Cerebellar nuclear complex (tissue), 1 donor: ENCODE measurements around the gene ATG2A.
A peak's percentile ranks its signal among the peaks of the same experiment; 100 is the strongest.

ENCODE experiments used
- DNase-seq, 2 experiments: peaks; one replicate each; lab custom pipeline; 2025; lab: John Stamatoyannopoulos, UW

The ATG2A gene

DNA sequence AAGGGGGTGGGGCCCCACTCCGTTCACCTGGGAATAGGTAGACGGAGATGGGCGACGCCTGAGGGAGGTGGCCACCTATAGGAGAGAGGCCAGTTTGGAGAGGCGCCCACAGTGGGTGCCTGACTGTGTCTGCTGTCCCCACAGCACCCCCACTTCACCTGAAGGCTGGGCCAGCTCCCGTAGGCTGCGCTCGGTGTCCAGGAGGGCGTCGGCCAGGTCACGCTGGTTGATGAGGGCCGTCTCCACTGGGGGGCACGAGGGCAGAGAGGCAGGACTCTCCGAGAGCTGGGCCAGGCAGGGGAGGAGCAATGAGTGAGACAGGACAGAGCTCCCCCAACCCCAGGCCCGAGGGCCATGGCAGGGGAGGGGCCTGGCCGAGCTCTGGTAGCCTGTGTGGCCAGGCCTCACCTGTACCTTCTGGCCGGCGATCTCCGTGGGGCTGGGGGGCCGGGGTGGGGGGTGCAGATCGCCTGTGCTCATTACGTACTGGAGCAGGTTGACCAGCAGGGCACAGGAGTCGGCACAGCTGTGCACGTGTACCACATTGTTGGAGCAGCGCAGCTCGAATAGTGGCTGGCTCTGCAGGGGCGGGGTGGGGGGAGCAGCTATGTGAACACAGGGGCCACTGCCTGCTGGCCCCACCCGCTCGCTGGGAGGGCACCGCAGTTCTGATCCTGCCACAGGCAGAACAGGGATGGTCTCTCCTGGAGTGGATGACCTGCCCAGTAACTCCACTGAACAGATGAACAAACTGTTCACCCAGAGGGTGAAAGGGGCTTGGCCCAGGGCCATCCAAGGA is 14.7 kb downstream of the ATG2A start:
- no peak for DNase-seq

DNA sequence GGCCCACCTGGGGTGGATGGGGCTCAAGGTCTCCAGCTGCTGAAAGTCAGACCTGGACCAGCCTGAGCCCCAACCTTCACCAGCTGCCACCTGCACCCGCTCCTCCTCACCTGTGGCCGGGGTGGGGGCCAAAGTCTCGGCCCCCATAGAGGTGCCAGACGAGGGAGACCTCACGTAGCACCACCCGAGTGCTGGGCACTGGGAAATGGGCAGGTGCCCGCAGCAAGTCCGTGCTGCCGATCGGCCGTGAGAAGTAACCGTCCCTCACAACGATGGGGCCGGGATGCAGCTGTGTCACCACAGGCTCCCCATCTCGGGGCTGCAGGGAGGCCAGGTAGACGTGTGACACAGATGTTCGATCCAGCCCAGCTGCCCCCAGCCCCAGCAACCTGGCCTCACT is 16.2 kb downstream of the ATG2A start:
- DNase-seq: no peak

DNA sequence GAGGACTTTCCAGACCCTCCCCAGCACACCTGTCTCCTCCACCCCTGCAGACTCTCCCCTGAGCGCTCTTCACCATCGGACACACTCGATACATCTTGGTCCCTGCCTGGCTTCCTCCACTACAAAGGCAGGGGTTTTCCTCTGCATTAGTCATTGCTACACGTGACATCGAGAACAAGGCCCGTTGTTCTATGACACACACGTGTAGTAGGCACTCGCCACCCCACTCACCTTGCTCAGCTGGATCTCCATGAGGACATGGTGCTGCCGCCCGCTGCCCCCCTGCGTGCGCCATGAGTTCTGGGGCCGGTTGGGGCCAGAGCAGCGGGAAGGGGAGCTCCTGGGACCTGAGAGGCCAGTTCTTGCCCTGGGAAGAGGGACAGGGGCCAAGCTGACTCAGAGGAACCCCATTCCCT is 16.7 kb downstream of the ATG2A start:
- no peak for DNase-seq

DNA sequence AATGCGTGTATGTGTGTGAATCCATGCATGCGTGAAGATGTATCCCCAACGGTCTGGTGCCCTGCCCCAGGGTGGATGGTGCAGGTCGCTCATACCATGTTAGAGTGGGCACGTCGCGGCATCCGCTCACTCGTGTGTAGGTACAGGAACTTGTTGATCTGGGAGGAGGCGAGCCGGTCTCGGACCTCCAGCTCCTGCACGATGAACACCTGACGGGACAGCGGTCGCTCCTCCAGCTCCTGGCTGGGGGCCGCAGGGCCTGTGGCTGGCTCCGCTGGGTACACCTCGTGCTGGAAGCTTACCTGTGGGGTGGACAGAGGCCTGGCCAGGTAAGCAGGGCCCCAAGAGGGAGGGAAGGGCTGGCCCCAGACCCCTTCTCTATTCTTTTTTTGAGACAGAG is 18.5 kb downstream of the ATG2A start:
- DNase-seq: no peak

DNA sequence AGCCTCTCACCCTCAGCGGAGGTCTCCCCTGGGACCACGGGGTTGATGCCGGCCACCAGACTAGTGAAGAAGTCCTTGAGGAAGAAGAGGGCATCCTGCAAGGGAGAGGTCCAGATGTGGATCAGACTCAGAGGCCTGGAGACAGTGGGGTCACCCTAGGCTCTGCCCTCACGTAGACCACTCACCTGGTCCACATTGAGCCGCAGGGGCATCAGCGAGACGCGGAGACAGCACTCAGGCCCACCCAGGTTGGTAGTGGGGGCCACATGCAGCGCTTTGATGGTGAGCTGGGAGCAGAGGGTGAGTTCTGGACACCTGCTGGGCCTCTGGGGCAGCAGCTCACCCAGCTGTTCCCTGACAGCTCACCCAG is 18.9 kb downstream of the ATG2A start:
- no peak for DNase-seq

DNA sequence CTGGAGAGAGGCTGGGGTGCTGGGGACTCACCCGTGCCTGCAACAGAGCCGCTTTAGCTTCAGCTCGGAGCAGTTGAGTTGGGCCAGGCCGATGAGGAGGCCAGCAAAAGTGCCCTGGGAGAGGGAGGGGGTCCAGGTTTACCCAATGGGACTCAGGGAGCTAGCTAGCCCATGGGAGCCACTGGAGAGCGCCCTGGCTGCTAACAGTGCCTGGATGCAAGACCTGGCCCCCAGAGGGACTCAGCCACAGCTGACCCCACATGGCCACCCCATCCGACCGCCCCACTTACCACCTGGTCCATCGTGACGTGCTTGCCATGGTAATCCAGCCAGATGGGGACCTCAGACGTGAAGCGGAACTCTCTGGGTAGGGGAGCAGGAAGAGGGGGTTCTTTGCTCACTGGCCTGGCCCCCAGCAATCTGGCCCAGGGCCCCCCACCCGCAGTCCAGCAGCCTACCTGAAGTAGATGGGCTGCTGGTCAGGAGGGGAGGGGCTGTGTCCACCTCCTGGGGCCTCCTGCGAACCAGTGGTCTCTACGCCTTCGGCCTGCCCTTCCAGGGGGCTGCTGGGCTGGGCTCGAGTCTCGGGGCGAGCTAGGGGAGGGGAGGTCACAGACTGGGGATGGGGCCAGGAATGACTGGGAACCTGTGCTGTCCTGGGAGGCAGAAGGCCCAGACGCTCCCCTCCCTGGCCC is 19.5 kb downstream of the ATG2A start:
- DNase-seq: no peak

DNA sequence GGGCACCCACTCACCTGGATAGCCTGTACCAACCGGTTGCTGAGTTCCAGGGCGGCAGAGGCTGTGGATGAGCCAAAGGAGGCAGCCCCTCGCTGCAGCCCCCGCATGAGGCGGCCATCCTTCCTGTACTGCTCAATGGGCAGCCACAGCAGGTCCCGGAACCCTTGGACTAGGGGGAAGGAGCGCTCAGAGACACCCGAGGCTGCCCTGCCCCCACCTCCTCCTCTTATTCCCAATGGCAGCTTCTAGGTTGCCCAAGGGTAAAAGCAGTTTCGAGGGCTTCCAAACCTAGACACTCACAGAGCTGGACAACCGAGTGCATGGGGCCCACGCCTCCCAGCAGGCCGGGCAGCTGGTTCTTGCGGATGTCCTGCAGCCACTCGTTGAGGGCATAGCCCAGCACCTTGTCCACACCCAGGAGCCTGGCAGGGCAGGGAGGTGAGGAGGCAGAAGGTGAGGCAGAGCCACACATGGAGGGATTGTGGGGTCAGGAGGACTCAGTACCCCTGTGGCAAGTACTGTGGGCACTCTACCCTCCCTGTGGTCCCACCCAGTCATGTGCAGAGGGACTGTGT is 20.5 kb downstream of the ATG2A start:
- DNase-seq: no peak

DNA sequence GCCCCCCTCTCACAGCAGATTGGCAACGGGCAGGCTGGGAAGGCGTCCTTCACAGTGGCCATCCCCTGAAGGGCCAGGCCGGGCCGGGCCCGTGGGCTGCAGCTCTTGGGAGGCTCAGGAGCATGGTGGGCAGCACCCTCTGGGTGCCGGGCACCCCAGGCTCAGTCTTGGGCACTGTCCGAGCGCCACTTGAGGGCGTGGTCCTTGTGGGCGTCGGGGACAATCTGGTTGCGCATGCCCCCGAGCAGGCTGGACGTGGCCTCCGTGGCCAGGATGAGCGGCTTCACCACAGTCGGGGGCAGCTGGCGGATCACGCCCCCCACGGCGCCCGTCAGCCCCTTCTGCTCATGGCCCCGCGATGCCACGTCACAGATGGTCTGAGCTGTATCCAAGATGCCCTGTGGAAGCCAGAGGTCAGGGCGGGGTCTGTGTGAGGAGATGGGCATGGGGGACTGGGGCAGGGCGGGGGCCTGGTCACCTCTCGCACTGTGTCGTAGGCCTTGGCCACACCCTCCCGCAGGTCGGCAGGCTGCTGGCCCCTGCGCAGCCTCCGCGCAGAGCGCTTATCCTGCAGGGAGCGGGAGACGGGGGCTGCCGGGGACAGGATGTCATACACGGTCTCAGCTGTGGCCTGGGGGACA is 22.1 kb downstream of the ATG2A start:
- DNase-seq: no peak

DNA sequence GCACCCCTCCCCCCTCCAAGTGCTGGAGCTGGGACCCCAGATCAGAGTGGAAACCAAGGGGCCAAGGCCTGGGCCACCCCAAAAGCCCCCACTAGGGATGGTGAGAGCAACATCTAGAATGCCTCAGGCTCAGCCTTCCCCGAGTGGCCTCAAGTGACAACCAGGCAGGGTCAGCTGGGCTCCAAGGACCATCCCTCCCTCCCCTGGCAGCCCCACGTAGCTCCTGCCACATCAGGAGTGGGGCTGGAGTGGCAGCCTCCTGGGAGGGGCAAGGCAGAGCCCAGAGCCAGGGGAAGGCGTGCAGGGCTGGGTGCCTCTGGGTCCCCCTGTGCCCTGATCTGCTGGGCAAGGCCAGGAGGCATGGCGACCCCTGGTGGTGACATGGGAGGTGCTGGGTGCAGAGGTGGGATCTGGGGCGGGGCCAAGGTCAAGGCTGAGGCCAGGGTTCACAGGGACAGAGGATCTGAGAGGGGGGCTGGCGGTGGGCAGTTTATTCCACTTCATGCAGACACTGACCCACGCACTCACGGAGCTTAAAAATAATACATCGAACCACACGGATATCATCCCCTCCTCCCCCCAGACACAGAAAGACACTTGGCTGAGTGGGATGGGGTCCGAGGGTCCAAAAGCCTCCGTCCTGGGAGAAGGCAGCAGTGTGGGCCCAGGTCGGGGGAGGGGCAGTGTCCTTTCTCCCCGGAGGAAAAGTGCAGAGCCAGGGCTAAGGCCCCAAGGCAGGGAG is 22.8 kb downstream of the ATG2A start:
- DNase-seq: no peak

DNA sequence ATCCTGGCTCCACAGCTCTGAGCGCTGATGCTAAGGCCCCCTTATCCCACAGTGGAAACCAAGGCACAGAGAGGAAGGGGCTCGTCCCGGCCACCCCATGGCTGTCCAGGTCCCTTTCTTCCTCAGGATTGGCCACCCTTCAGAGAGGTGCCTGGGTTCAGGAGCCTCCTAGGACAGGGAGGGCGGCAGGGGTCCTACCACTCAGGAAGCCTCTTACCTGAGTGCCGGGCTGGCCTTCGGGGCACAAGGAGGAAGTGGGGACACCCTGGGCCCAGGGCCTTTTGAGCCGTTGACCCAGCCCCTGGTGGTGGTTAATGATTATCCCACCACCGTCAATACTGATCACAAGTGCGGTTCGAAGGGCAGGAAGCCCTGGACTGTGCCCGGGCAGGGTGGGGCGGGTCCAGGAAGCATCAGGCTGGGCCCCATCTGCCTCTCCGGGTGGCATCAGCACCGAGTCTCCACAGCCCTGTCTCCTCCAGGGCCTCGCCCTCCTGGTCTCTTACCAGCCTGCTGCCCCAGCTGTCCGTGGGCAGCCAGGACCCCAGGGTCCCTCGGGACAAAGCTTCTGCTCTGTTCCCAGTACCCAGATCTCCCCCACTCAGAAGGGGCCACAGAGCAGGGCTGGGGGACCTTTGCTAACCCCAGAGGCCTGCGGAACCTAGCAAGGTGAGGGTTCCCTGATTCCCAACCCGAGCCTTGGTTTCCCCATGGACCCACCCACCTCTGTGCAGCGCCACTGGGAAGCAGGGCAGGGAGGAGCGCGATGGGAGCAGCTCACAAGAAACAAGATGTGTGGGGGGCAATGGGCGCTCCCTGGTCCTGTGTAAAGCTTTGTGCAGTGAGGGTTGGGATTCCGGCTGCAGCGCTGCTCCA is 23.6 kb downstream of the ATG2A start:
- DNase-seq: no peak

DNA sequence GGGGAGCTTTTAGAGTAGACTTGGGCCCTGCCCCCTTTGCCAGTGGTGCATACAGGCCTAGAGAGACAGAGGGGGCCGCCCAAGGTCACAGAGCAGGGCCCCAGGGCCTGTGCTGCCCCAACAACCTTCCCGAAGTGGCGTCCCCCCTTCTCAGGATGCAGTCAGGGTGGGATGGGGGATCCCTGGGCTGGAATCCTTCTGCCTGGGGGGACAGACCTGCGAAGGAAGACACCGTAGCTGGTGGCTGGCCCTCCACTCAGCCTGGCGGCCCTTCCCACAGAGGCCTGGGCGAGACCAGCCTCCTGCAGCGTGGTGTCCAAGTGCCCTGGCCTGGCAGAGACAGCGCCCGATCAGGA is 24.2 kb downstream of the ATG2A start:
- no peak for DNase-seq

DNA sequence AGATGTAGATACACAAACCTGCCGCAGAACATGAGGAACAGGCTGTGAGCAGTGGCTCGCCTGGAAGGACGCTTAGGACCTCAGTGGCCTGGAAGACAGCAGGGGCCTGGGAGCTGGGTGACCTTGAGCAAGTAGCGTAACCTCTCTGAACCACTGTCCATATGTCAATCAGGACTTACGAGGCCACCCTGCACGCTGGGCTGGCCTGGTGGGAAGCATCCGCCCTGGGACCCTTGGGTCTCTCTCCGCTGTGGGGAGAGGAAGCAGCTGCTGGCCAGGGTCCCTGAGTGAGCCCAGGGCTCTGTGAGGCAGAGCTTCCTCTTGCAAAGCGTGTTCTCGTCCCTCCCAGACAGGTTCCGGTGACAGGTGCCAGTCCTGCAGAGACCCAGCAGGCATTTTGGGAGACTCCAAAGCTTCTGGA is 24.6 kb downstream of the ATG2A start:
- no peak for DNase-seq

DNA sequence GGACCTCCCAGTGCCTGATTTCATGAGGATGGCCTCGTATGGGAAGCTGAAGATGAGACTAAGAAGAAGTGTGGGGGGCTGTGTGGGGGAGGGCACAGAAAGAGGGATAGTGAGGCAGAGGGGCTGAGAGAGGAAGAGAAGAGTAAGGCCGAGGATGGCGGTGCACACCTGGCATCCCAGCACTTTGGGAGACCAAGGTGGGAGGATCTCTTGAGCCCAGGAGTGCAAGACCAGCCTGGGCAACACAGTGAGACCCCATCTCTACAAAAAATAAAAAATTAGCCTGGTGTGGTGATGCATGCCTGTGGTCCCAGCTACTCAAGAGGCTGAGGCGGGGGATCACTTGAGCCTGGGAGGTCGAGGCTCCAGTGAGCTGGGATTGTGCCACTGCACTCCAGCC is 25.1 kb downstream of the ATG2A start:
- DNase-seq: no peak

DNA sequence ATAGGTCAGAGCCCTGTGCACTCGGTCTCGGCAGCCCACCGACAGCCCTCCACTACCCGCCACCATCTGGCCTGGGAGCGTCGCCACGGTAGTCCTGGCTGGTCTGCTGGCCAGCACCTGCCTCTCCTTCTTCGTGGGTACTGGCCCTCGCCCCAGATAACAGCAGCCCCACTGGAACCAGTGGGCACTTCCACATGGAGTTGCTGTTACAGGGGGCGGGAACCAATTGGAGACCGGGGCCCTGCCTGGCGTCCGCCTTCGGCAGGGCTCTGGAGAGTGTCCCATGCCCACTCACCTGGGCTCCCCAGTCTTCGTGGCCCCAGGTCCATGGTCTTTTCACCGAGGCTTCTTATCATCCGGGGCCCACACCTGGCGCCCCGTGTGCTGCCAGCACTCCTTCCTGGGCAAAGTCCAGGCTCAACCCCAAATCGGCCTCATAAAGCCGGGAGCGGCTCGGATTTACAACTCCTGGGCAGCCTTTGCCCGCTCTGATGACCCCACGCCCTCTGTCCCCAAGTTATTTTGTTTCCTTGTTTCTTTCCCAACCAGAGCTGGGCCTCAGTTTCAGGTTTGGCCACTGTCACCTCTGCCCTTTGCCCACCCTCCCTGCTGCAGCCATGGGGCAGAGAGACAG is 25.7 kb downstream of the ATG2A start:
- no peak for DNase-seq

DNA sequence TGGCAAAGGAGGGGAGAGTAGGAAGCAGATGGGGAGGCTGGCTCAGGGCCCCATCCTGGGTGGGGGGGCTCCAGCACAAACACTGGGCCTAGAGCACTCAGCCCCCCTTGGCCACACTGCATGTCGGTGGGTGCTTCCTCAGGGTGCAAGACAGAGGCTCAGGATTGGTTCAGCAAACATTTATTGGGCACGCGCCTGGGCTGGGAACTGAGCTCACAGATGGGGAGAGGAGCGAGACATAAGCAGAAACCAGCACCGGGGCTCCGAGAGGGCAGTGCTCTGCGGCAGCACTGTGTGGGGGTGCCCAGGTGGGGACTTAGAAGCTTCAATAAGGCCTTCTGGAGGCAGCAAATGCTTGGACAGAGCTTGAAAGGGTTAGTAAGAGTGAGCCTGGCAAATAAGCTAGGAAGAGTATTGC is 26.5 kb downstream of the ATG2A start:
- DNase-seq: peak in 1 of 2 experiments; percentile 30

DNA sequence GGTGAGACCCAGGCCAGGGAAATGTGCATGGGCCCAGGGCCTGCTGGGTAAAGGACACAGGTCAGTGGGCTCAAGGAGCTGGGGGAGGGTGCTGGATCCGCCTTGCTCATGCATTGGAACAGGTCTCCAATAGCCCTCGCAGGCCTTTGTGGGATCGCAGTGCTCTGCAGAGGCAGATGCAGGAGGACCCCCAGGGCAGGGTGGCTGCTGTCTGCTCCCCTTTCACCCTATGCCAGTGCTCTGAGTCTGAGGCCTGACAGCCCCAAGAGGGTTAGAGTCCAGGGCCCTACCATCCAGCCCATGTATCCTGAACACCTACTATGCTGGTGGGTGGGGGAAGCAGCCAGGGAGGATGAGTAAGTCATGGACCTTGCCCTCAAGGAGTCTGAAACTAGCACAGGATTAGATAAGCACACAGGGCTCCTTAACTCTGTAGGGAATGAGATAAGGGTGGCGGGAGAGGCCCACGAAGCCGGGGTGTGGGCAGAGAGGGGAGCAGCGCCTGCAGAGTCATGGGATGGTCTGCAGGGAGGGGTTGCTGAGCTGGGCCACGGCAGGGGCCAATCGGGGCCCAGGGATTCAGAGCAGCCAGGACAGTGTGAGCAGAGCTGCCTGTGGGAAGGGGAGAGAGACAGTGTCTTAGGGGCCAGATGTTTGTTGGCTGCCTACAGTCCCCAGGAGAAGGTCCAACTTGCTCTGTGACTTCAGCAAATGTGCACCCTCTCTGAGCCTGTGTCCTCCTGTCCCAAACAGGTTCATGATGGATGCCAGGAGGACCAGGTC is 28.1 kb downstream of the ATG2A start:
- DNase-seq: no peak

DNA sequence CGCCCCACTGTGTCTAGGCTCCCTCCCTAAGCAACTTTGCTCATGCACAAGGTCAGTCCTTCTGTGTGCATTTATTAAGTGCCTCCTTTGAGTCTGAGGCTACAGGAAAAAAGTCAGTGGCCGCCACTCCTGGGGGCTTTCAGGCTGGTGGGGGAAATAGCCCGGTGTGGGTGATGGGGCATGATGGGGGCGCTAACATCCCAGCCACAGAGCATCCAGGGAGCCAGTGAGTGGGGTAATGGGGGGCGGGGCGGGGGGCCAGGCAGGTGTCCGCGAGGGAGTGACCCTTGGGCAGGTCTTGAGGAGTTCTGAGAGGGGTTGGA is 28.6 kb downstream of the ATG2A start:
- DNase-seq: no peak

DNA sequence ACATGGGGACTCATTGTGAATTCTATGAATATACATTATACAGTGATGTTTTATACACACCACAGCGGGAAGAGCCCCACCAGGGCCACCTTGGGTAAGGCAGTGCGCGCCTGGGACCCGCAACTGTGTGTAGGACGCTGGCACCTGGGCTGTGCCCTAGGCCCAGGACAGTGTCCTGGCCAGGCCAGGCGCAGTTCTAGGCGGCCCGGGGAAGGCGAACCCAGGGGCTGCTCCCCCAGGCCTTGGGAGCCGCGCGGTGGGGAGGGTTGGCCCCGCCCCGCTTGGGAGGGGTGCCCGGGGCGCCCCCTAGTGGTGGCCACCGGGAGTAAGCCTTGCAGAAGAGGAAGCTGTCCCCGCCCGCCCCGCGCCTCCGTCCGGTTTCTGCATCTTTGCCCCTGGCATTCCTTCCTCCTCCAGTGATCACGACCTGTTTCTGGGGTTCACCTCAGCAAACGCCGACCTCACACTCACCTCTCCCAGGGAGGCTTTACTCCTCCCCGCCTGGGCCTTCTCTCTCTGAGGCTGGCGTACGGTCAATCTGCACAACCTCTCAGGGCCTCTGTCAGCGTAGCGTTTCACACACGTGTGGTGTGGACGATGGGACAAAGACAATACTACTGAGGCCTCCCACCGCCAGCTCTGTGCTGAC is 29.1 kb downstream of the ATG2A start:
- DNase-seq: peak in 1 of 2 experiments; percentile 47

DNA sequence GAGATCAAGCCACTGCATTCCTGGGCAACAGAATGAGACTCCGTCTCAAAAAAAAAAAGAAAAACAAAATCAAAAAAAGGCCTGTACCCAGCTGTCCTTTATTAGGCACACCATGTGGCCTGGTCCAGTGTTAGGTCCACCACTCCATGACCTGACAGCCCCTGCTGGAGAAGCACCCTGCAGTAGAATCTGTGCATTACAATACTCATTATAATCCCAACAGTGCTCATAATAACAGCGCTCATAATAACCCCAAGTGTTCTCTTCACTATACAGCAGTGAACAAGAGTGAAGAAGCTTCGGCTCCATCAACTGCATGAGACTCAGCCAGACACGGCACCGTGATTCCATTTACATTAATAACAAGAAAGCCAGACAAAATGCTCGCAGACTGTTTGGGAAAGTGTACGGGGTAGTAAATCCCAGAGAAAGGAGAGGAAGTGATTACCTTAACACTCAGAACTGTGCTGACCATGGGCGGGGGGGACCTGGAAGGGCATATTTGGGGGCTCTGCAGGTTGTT is 29.7 kb downstream of the ATG2A start:
- DNase-seq: no peak
